Fibroblast of upper back skin (primary cell): ENCODE measurements around the gene SORCS3.
A peak's percentile ranks its signal among the peaks of the same experiment; 100 is the strongest.

Experiments
- DNase-seq: peaks from one replicate; pipeline ENCODE4 v3.0.0-alpha.2; 2013

Gene SORCS3

GRCh38 chr10:104867966-104868598, 227.0 kb downstream of the SORCS3 start:
- no peak for DNase-seq

- DNase-seq, result no peak
Observed at GRCh38 chr10:104872691-104873090, 231.6 kb downstream of the SORCS3 start.

- no peak for DNase-seq
Observed at GRCh38 chr10:104873161-104873560, 232.1 kb downstream of the SORCS3 start.

- DNase-seq, result no peak
Observed at GRCh38 chr10:104875561-104875960, 234.5 kb downstream of the SORCS3 start.

- DNase-seq, result no peak
Observed at GRCh38 chr10:104880624-104881398, 239.7 kb downstream of the SORCS3 start.

- no peak for DNase-seq
Observed at GRCh38 chr10:104881740-104882139, 240.7 kb downstream of the SORCS3 start.

GRCh38 chr10:104892879-104893617, 252.0 kb downstream of the SORCS3 start:
- DNase-seq, result no peak

GRCh38 chr10:104893701-104894100, 252.6 kb downstream of the SORCS3 start:
- no peak for DNase-seq

- DNase-seq, result no peak
Observed at GRCh38 chr10:104894681-104895080, 253.6 kb downstream of the SORCS3 start.

- DNase-seq, result no peak
Observed at GRCh38 chr10:104895541-104895940, 254.5 kb downstream of the SORCS3 start.

GRCh38 chr10:104895981-104896380, 254.9 kb downstream of the SORCS3 start:
- DNase-seq, result no peak

- DNase-seq, result no peak
Observed at GRCh38 chr10:104897696-104898095, 256.6 kb downstream of the SORCS3 start.

- no peak for DNase-seq
Observed at GRCh38 chr10:104899779-104900178, 258.7 kb downstream of the SORCS3 start.

- DNase-seq, result peak; percentile 20
Observed at GRCh38 chr10:104903433-104903832, 262.3 kb downstream of the SORCS3 start.

- no peak for DNase-seq
Observed at GRCh38 chr10:104904753-104905323, 263.7 kb downstream of the SORCS3 start.

- no peak for DNase-seq
Observed at GRCh38 chr10:104906112-104906511, 265.0 kb downstream of the SORCS3 start.

- DNase-seq, result no peak
Observed at GRCh38 chr10:104907521-104907920, 266.4 kb downstream of the SORCS3 start.

- DNase-seq, result no peak
Observed at GRCh38 chr10:104908581-104908980, 267.5 kb downstream of the SORCS3 start.

GRCh38 chr10:104910712-104911111, 269.6 kb downstream of the SORCS3 start:
- DNase-seq, result no peak

- DNase-seq, result no peak
Observed at GRCh38 chr10:104913390-104913789, 272.3 kb downstream of the SORCS3 start.

- no peak for DNase-seq
Observed at GRCh38 chr10:104920476-104920875, 279.4 kb downstream of the SORCS3 start.

GRCh38 chr10:104921763-104922162, 280.7 kb downstream of the SORCS3 start:
- DNase-seq, result no peak

GRCh38 chr10:104922810-104923209, 281.7 kb downstream of the SORCS3 start:
- no peak for DNase-seq
